Activated B cell treated with CpG ODN at 0.5 μM for 24 hours (primary cell): ENCODE measurements around the gene AUTS2. TPM values are rescaled to one million over a fixed set of nuclear protein-coding genes. Genes with fewer than 3 reads are reported as not detected.

ENCODE experiments used
- ATAC-seq: fragments of 200-7000 bp; cut with Tn5 transposase; one replicate; pipeline ENCODE4 v1.10.0; 2021; ENCODE audit warnings: low read depth, mild to moderate bottlenecking, moderate library complexity
- CTCF ChIA-PET: fragments of 350-600 bp; sonication (Branson Sonifier 250); formaldehyde crosslinking; loops from one replicate; lab custom pipeline; 2021; ENCODE audit warnings: antibody characterized with exemption; lab: Charles Lee
- POLR2A ChIA-PET: fragments of 350-600 bp; sonication (Branson Sonifier 250); formaldehyde crosslinking; loops from one replicate; lab custom pipeline; 2021; ENCODE audit warnings: antibody characterized with exemption; lab: Charles Lee
- DNase-seq: peaks from one replicate; pipeline ENCODE4 v3.0.0; 2022
- H3K27ac Mint-ChIP-seq: one replicate; pipeline ENCODE4 v1.8.0; 2020; ENCODE audit warnings: mixed read lengths
- H3K27me3 Mint-ChIP-seq: one replicate; pipeline ENCODE4 v1.8.0; 2021; ENCODE audit warnings: mixed read lengths
- H3K36me3 Mint-ChIP-seq: one replicate; pipeline ENCODE4 v1.8.0; 2021; ENCODE audit warnings: low read depth, mixed read lengths
- H3K4me1 Mint-ChIP-seq: one replicate; pipeline ENCODE4 v1.8.0; 2021; ENCODE audit warnings: mixed read lengths
- H3K4me3 Mint-ChIP-seq: one replicate; pipeline ENCODE4 v1.8.0; 2020; ENCODE audit warnings: mild to moderate bottlenecking, mixed read lengths
- H3K9me3 Mint-ChIP-seq: one replicate; pipeline ENCODE4 v1.8.0; 2020; ENCODE audit warnings: mixed read lengths
- intact Hi-C: fragments of 100-400 bp; cut with micrococcal nuclease; formaldehyde crosslinking; loops from one replicate; pipeline ENCODE4 v1.15.1; 2024
- total RNA-seq: library from RNA; stranded (reverse); gene quantifications from 2 replicates; pipeline ENCODE4 v1.2.3, GENCODE V29; 2022
- TF ChIP-seq, protein P1 (sequence below): fragments of 200-600 bp; IDR thresholded peaks from one replicate; pipeline ENCODE4 v1.8.0; 2022; ENCODE audit warnings: antibody characterized with exemption, mild to moderate bottlenecking

AUTS2 gene
- total RNA-seq, 1 donor from 2014 or later = 15.9 TPM

DNA sequence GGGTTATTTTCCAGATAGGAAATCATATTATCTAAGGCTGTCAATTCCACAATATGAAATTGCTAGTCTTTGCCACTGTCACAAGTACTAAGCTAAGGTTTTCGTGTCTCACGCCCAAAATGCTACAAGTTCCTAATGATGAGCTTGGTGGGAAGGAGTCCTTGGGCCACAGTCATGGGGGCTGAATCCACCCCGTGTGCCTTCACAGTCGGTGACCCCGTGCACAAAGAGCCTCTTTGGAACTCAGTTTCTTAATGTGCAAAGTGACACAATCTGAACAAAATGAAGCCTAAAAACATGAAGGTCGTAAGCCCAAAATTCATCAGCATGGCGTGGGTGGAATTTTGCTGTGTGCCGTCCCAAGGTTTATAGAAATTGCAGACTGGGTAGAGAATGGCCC lies 1196.7 kb downstream of the AUTS2 start:
- no peaks in the 10 kb centered on the region for H3K27me3 Mint-ChIP-seq
- DNase-seq (no peak), ATAC-seq (no peak)
- H3K4me3 Mint-ChIP-seq = no peak overlapping the region
- CTCF ChIA-PET = no interaction called here
- POLR2A ChIA-PET = no interaction called here
- TF ChIP-seq, protein P1, sequence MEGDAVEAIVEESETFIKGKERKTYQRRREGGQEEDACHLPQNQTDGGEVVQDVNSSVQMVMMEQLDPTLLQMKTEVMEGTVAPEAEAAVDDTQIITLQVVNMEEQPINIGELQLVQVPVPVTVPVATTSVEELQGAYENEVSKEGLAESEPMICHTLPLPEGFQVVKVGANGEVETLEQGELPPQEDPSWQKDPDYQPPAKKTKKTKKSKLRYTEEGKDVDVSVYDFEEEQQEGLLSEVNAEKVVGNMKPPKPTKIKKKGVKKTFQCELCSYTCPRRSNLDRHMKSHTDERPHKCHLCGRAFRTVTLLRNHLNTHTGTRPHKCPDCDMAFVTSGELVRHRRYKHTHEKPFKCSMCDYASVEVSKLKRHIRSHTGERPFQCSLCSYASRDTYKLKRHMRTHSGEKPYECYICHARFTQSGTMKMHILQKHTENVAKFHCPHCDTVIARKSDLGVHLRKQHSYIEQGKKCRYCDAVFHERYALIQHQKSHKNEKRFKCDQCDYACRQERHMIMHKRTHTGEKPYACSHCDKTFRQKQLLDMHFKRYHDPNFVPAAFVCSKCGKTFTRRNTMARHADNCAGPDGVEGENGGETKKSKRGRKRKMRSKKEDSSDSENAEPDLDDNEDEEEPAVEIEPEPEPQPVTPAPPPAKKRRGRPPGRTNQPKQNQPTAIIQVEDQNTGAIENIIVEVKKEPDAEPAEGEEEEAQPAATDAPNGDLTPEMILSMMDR = no peak
- H3K4me1 Mint-ChIP-seq = peaks cover 2% of the 10 kb centered on the region
- peaks cover 15% of the 10 kb centered on the region for H3K36me3 Mint-ChIP-seq
- intact Hi-C loops = no loop called here
- no peak overlapping the region for H3K27ac Mint-ChIP-seq
- peaks cover 8% of the 10 kb centered on the region for H3K9me3 Mint-ChIP-seq

DNA sequence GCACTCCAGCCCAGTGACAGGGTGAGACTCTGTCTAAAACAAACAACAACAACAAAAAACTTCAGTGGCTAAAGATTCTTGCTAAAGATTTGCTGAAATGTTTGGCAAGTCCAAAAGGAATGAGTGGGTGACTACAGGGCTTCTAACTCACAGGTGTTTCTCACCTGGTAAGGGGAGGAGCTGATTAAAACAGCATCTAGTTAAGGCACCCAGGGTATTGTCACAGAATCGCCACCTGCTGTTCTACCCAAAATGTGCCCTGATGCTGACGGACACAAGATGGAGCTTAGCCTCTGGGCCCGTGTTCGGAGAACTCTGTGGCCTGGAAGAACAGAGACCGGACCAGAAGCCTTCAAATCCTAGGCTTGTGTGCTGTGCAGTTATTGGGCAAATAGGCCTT lies 1197.7 kb downstream of the AUTS2 start:
- Mint-ChIP-seq H3K4me1 (peaks cover 2% of the 10 kb centered on the region), H3K36me3 (peaks cover 12% of the 10 kb centered on the region), H3K4me3 (no peak overlapping the region), H3K27me3 (no peaks in the 10 kb centered on the region), H3K27ac (no peak overlapping the region), H3K9me3 (peaks cover 15% of the 10 kb centered on the region)
- ATAC-seq = no peak
- CTCF ChIA-PET = no interaction called here
- DNase-seq = no peak
- intact Hi-C loops = no loop called here
- POLR2A ChIA-PET = no interaction called here
- TF ChIP-seq, protein P1 = no peak

DNA sequence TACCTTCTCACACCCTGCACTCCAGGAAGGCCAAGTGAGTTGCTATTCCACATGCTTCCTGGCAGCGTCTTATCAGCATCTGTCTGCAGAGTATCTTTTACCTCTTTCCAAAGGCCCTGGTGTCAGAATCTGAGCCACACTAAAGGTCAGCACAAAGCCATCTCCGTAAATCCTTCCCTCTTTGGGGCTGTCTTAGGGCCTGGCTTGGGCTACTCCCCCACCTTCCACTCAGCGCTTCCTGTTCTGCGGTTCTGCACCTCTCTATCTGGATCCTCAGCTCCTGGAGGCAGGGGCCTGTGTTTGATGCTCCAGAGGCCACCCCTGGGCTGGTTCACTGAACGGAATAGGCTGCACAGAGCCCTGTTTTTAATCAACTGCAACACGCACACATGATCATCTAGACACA lies 1198.8 kb downstream of the AUTS2 start:
- no peak overlapping the region for H3K4me3 Mint-ChIP-seq
- CTCF ChIA-PET = no interaction called here
- DNase-seq (no peak), ATAC-seq (no peak)
- H3K36me3 Mint-ChIP-seq = peaks cover 8% of the 10 kb centered on the region
- POLR2A ChIA-PET = no interaction called here
- H3K9me3 Mint-ChIP-seq = peaks cover 22% of the 10 kb centered on the region
- H3K4me1 Mint-ChIP-seq = peaks cover 2% of the 10 kb centered on the region
- H3K27ac Mint-ChIP-seq = no peak overlapping the region
- TF ChIP-seq, protein P1 = no peak
- intact Hi-C loops = no loop called here
- H3K27me3 Mint-ChIP-seq = no peaks in the 10 kb centered on the region

DNA sequence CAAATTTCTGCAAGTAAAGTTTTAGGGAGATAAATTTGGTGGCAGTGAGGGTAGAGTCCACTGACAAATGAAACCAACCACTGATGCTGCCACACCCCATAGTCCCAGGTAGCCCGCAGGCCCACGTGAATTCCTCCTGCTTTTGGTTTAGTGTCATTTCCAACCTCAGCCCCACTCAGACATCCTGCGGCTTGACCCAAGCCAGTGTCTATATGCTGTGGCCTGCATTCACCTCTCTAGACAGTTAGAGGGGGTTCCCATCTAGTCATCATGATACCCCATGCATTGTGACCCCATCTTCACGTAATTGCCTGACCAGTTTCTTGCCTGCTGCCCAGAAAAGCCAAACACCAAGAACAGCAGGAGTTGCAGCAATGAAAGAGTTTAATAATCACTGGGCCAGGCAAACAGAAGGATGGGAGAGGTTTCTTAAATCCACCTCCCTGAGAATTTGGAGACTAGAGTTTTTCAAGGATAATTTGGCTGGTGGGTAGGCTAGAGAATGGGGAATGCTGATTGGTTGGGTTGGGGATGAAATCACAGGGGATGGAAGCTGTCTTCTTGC lies 1201.6 kb downstream of the AUTS2 start:
- H3K27ac Mint-ChIP-seq = no peak overlapping the region
- intact Hi-C loops = no loop called here
- peaks cover 6% of the 10 kb centered on the region for H3K4me1 Mint-ChIP-seq
- DNase-seq (no peak), ATAC-seq (no peak)
- ChIA-PET POLR2A (no interaction called here), CTCF (no interaction called here)
- H3K36me3 Mint-ChIP-seq = peaks cover 3% of the 10 kb centered on the region
- no peaks in the 10 kb centered on the region for H3K27me3 Mint-ChIP-seq
- H3K9me3 Mint-ChIP-seq = peaks cover 25% of the 10 kb centered on the region
- TF ChIP-seq, protein P1 = no peak
- no peak overlapping the region for H3K4me3 Mint-ChIP-seq

DNA sequence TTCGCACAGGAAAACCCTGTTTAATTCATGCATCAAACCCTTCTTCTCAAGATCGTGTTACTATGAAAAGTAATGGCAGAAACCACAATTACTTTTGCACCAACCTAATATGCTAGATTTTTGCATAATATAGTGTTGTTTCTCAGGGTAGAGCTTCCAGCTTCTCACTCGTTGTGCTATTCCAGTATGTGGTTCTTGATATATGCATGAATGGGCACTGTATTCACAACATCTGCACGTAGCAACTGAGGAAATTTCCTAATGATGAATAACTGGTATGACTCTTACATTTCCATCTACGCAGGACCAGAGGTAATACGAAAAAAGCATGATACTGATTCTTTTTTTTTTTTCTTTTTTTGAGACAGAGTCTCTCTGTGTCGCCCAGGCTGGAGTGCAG lies 1207.1 kb downstream of the AUTS2 start:
- ChIA-PET POLR2A (no interaction called here), CTCF (no interaction called here)
- no peaks in the 10 kb centered on the region for H3K36me3 Mint-ChIP-seq
- TF ChIP-seq, protein P1 = no peak
- DNase-seq (no peak), ATAC-seq (peak; percentile 45)
- peaks cover 13% of the 10 kb centered on the region for H3K9me3 Mint-ChIP-seq
- intact Hi-C loops = loop anchor here (5.0 kb wide), 1 partner anchor 38 kb away; no protein-coding TSS in a partner anchor
- H3K4me1 Mint-ChIP-seq = peaks cover 22% of the 10 kb centered on the region
- H3K27ac Mint-ChIP-seq = no peak overlapping the region
- H3K27me3 Mint-ChIP-seq = peaks cover 3% of the 10 kb centered on the region
- peak overlapping the region; percentile 17 for H3K4me3 Mint-ChIP-seq
